HepG2 (cell line): ENCODE measurements around the gene MCAT. TPM values are rescaled to one million over a fixed set of nuclear protein-coding genes. Genes with fewer than 3 reads are reported as not detected.

Experiments
- ATF7 ChIP-seq, 2 experiments: fragments of 450-650 bp in 1 of 2; sonication (generic) in 1 of 2; formaldehyde crosslinking in 1 of 2; IDR thresholded peaks; 2 replicates each; pipeline versions ENCODE4 v1.4.0 to v1.6.1; 2016 to 2020; ENCODE audit warnings: antibody characterized with exemption in 1 of 2, mild to moderate bottlenecking in 1 of 2, missing genetic modification reagents in 1 of 2
- EHMT2 ChIP-seq: fragments of 200-600 bp; sonication (generic); IDR thresholded peaks from 2 replicates; pipeline ENCODE4 v1.7.0; 2017; ENCODE audit warnings: antibody characterized with exemption, low read depth, low read length, borderline replicate concordance
- HMGA1 ChIP-seq: sonication (generic); formaldehyde crosslinking; conservative IDR thresholded peaks from 2 replicates; pipeline ENCODE4 v1.4.0; 2020; ENCODE audit warnings: missing genetic modification reagents
- KDM1A ChIP-seq: IDR thresholded peaks from 2 replicates; pipeline ENCODE4 v1.6.1; 2016; ENCODE audit warnings: missing compliant biosample characterization
- KLF12 ChIP-seq: sonication (generic); formaldehyde crosslinking; IDR thresholded peaks from 2 replicates; pipeline ENCODE4 v1.4.0; 2020; ENCODE audit warnings: missing genetic modification reagents, borderline replicate concordance
- MTERF4 ChIP-seq: sonication (generic); formaldehyde crosslinking; IDR thresholded peaks from 2 replicates; pipeline ENCODE4 v1.8.0; 2023; ENCODE audit warnings: mild to moderate bottlenecking, missing genetic modification reagents
- MYNN ChIP-seq: sonication (generic); formaldehyde crosslinking; IDR thresholded peaks from 2 replicates; pipeline ENCODE4 v1.4.0; 2020; ENCODE audit warnings: mild to moderate bottlenecking, low read depth, missing genetic modification reagents
- NR2F2 ChIP-seq: IDR thresholded peaks from 2 replicates; pipeline ENCODE4 v1.6.1; 2012; ENCODE audit warnings: low read depth, inconsistent platforms, borderline replicate concordance
- SMARCE1 ChIP-seq: fragments of 450-650 bp; IDR thresholded peaks from 2 replicates; pipeline ENCODE4 v1.6.1; 2017; ENCODE audit warnings: borderline replicate concordance
- ZBTB34 ChIP-seq: sonication (generic); formaldehyde crosslinking; IDR thresholded peaks from 2 replicates; pipeline ENCODE4 v1.8.0; 2022; ENCODE audit warnings: mild to moderate bottlenecking, missing genetic modification reagents
- ZBTB7B ChIP-seq: sonication (generic); formaldehyde crosslinking; IDR thresholded peaks from 2 replicates; pipeline ENCODE4 v1.4.0; 2020; ENCODE audit warnings: missing genetic modification reagents
- ZNF232 ChIP-seq: sonication (generic); formaldehyde crosslinking; IDR thresholded peaks from 2 replicates; pipeline ENCODE4 v1.4.0; 2020; ENCODE audit warnings: missing genetic modification reagents, borderline replicate concordance
- ZNF501 ChIP-seq: sonication (generic); formaldehyde crosslinking; IDR thresholded peaks from 2 replicates; pipeline ENCODE4 v1.5.1; 2020; ENCODE audit warnings: mild to moderate bottlenecking, moderate library complexity, missing genetic modification reagents
- ZNF713 ChIP-seq: sonication (generic); formaldehyde crosslinking; IDR thresholded peaks from 2 replicates; pipeline ENCODE4 v1.4.0; 2020; ENCODE audit warnings: mild to moderate bottlenecking, missing genetic modification reagents
- polyA plus RNA-seq, 8 experiments: library from polyadenylated mRNA; depleted of rRNA in 3 of 8; stranded (reverse) in 7 of 8; unstranded in 1 of 8; fragments of >200 nt; fragmentation: Illumina TruSeq in 4 of 8; extraction: Trizol in 4 of 8; gene quantifications; 2 replicates each; pipeline versions ENCODE4 v1.2.1 to v1.2.3, GENCODE V29; 2011 to 2016; ENCODE audit warnings: low read depth in 4 of 8, missing spikeins in 1 of 8, mixed read lengths in 1 of 8; ENCODE audit not compliant: insufficient read depth in 1 of 8
- total RNA-seq, 5 experiments: library from RNA; depleted of rRNA; stranded (reverse); fragments of >200 nt; fragmentation: Illumina TruSeq; extraction: Trizol; gene quantifications; 2 replicates each; pipeline ENCODE4 v1.2.3, GENCODE V29; 2016; ENCODE audit warnings: low read depth in 1 of 5
- TF ChIP-seq, protein P1 (sequence below): IDR thresholded peaks from 2 replicates; pipeline ENCODE4 v1.6.1; 2012; ENCODE audit warnings: low read depth, low read length, improper control_type of control experiment
- TF ChIP-seq, protein P2 (sequence below), 2 experiments: sonication (generic) in 1 of 2; formaldehyde crosslinking in 1 of 2; IDR thresholded peaks; 2 replicates each; pipeline versions ENCODE4 v1.4.0 to v1.6.1; 2018 to 2020; ENCODE audit warnings: missing genetic modification reagents in 2 of 2, borderline replicate concordance in 1 of 2, low read depth in 1 of 2, mild to moderate bottlenecking in 1 of 2, missing biosample characterization in 1 of 2
- TF ChIP-seq, protein P3 (sequence below): sonication (generic); formaldehyde crosslinking; IDR thresholded peaks from 2 replicates; pipeline ENCODE4 v1.4.0; 2020; ENCODE audit warnings: missing genetic modification reagents, borderline replicate concordance
- TF ChIP-seq, protein P4 (sequence below): IDR thresholded peaks from 2 replicates; pipeline ENCODE4 v1.6.1; 2016; ENCODE audit warnings: mild to moderate bottlenecking, missing biosample characterization, missing genetic modification reagents
- TF ChIP-seq, protein P5 (sequence below): sonication (generic); formaldehyde crosslinking; IDR thresholded peaks from 2 replicates; pipeline ENCODE4 v1.8.0; 2022; ENCODE audit warnings: mild to moderate bottlenecking, missing genetic modification reagents, moderate library complexity

MCAT gene
- total and polyA plus RNA-seq, 2 of the 13 experiments (the other 11 are each of a cell fraction or from before 2014, with no cell fraction given) = 9.3 to 16.7 TPM

DNA sequence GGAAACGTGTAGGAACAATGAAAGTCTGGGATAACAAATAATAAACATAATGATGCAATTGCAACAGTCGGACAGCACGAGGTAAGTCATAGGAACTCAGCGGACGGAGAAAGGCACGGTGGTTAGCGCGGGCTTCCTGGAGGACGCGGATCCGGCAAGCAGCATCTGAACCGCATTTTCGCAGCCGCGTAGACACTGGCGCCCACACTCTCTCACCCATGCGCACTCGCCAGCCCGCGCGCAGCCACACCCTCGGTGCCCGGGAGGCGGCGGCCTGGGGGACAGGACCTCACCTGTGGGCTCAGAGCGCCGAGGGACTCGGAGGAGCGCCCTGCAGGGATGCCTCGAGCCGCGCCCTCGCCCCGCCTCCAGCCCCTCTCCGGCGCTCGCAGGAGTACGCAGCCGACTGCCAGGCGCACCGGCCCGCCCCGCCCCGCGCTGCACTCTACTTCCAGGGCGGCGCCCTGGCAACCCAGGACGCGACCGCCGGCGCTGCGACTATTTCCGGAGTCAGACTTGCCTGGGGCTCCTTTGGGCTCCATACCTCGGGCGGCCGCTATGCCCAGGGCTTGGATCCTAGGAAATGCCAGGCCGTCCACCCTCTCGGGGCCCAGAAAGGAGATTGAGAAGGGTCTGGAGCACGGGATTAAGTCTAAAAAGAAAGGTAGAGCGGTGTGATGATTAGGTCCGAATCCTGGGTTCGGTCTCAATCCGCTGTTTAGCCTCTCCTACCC, 54.0 kb downstream of the MCAT start, which contains the start of gene TTLL1 (continued):
- TF ChIP-seq EHMT2 (no peak), NR2F2 (no peak), ATF7 (IDR thresholded peaks at IDR 0.05) (no peak), ATF7 (CRISPR knock-in tag; IDR thresholded peaks at IDR 0.05) (no peak), KDM1A (peak; percentile 12; the same call in 1 of the 2 replicates), ZBTB34 (0 out of 2 replicates have a peak, but pooled peaks have one; percentile 58), SMARCE1 (no peak), MYNN (CRISPR knock-in tag) (no peak), ZNF713 (no peak), ZNF501 (CRISPR knock-in tag) (peak; percentile 69), ZNF232 (CRISPR knock-in tag) (no peak), MTERF4 (CRISPR knock-in tag) (peak; percentile 74), KLF12 (CRISPR knock-in tag) (peak; percentile 74; the same call in 1 of the 2 replicates), ZBTB7B (CRISPR knock-in tag) (no peak), HMGA1 (no peak)
- TF ChIP-seq, protein P1, sequence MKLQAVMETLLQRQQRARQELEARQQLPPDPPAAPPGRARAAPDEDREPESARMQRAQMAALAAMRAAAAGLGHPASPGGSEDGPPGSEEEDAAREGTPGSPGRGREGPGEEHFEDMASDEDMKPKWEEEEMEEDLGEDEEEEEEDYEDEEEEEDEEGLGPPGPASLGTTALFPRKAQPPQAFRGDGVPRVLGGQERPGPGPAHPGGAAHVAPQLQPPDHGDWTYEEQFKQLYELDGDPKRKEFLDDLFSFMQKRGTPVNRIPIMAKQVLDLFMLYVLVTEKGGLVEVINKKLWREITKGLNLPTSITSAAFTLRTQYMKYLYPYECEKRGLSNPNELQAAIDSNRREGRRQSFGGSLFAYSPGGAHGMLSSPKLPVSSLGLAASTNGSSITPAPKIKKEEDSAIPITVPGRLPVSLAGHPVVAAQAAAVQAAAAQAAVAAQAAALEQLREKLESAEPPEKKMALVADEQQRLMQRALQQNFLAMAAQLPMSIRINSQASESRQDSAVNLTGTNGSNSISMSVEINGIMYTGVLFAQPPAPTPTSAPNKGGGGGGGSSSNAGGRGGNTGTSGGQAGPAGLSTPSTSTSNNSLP = no peak
- TF ChIP-seq, protein P2, sequence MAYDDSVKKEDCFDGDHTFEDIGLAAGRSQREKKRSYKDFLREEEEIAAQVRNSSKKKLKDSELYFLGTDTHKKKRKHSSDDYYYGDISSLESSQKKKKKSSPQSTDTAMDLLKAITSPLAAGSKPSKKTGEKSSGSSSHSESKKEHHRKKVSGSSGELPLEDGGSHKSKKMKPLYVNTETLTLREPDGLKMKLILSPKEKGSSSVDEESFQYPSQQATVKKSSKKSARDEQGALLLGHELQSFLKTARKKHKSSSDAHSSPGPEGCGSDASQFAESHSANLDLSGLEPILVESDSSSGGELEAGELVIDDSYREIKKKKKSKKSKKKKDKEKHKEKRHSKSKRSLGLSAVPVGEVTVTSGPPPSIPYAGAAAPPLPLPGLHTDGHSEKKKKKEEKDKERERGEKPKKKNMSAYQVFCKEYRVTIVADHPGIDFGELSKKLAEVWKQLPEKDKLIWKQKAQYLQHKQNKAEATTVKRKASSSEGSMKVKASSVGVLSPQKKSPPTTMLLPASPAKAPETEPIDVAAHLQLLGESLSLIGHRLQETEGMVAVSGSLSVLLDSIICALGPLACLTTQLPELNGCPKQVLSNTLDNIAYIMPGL (CRISPR knock-in tag; IDR thresholded peaks at IDR 0.05; ENCODE audit: borderline replicate concordance in 1 of 2, low read depth in 1 of 2) = peak in 1 of 2 experiments; percentile 69; a peak in 2 of 4 replicates
- TF ChIP-seq, protein P3, sequence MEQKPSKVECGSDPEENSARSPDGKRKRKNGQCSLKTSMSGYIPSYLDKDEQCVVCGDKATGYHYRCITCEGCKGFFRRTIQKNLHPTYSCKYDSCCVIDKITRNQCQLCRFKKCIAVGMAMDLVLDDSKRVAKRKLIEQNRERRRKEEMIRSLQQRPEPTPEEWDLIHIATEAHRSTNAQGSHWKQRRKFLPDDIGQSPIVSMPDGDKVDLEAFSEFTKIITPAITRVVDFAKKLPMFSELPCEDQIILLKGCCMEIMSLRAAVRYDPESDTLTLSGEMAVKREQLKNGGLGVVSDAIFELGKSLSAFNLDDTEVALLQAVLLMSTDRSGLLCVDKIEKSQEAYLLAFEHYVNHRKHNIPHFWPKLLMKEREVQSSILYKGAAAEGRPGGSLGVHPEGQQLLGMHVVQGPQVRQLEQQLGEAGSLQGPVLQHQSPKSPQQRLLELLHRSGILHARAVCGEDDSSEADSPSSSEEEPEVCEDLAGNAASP (CRISPR knock-in tag) = no peak; the same call in 1 of the 2 replicates
- TF ChIP-seq, protein P4, sequence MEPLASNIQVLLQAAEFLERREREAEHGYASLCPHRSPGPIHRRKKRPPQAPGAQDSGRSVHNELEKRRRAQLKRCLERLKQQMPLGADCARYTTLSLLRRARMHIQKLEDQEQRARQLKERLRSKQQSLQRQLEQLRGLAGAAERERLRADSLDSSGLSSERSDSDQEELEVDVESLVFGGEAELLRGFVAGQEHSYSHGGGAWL (CRISPR knock-in tag) = peak; percentile 68; the same call in 1 of the 2 replicates
- TF ChIP-seq, protein P5, sequence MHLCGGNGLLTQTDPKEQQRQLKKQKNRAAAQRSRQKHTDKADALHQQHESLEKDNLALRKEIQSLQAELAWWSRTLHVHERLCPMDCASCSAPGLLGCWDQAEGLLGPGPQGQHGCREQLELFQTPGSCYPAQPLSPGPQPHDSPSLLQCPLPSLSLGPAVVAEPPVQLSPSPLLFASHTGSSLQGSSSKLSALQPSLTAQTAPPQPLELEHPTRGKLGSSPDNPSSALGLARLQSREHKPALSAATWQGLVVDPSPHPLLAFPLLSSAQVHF (CRISPR knock-in tag) = no peak
